Fibroblast of mammary gland (primary cell): Measurements from ENCODE around the gene FADS6.

Source experiments
- DNase-seq: peaks from one replicate; pipeline ENCODE4 v3.0.0-alpha.2; 2010; ENCODE audit warnings: low read depth
- H3K4me3 ChIP-seq: 2 replicates; pipeline ENCODE4 v1.5.1; 2011; ENCODE audit warnings: low read depth, mild to moderate bottlenecking, low read length, moderate library complexity; ENCODE audit not compliant: control insufficient read depth
- TF ChIP-seq, protein P1 (sequence below): conservative IDR thresholded peaks from 2 replicates; pipeline ENCODE4 v1.5.1; 2011; ENCODE audit warnings: low read depth, low read length, inconsistent platforms; ENCODE audit not compliant: control insufficient read depth, insufficient read depth

Gene FADS6, protein sequence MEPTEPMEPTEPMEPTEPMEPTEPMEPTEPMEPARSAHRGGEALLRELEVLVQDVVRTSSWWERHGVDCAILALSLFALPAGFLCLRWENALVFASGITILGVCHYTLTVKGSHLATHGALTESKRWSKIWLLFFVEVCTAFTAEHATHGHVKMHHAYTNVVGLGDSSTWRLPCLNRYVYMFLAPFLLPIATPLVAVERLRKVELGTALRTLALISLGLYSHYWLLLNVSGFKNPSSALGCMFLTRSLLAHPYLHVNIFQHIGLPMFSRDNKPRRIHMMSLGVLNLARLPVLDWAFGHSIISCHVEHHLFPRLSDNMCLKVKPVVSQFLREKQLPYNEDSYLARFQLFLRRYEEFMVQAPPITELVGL

GRCh38 chr17:74892974-74893911 is at the start of gene FADS6:
TSS of gene FADS6 (minus strand) at chr17:74893633. CDS start at chr17:74893595, 38 bp downstream.
- DNase-seq, result no peak
- H3K4me3 ChIP-seq, result no peak within 1 kb of the TSS
- TF ChIP-seq, protein P1, sequence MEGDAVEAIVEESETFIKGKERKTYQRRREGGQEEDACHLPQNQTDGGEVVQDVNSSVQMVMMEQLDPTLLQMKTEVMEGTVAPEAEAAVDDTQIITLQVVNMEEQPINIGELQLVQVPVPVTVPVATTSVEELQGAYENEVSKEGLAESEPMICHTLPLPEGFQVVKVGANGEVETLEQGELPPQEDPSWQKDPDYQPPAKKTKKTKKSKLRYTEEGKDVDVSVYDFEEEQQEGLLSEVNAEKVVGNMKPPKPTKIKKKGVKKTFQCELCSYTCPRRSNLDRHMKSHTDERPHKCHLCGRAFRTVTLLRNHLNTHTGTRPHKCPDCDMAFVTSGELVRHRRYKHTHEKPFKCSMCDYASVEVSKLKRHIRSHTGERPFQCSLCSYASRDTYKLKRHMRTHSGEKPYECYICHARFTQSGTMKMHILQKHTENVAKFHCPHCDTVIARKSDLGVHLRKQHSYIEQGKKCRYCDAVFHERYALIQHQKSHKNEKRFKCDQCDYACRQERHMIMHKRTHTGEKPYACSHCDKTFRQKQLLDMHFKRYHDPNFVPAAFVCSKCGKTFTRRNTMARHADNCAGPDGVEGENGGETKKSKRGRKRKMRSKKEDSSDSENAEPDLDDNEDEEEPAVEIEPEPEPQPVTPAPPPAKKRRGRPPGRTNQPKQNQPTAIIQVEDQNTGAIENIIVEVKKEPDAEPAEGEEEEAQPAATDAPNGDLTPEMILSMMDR, result no peak

DNA sequence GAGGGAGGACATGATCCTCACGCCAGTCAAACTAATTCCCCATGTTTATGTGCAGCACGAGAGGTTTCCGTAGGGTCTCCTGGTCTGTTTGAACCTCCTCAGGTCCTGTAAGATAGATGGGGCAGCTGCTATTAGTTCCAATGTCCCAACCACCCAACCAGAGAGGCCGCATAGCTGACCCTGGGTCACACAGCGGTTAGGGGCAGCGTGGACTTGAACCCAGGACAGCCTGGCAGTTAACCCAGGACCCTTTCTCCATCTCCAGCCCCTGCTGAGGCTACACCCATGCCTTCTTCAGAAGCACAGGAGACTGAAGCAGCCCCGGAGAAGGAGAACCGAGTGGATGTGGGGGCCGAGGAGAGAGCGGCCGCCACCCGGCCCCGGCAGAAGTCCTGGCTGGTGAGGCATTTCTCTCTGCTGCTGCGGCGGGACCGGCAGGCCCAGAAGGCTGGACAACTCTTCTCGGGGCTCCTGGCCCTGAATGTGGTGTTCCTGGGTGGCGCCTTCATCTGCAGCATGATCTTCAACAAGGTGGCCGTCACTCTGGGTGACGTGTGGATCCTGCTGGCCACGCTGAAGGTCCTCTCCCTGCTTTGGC is 47.8 kb upstream of the FADS6 start:
- TF ChIP-seq, protein P1, result no peak
- no peak for DNase-seq
- no peak overlapping the region for H3K4me3 ChIP-seq

DNA sequence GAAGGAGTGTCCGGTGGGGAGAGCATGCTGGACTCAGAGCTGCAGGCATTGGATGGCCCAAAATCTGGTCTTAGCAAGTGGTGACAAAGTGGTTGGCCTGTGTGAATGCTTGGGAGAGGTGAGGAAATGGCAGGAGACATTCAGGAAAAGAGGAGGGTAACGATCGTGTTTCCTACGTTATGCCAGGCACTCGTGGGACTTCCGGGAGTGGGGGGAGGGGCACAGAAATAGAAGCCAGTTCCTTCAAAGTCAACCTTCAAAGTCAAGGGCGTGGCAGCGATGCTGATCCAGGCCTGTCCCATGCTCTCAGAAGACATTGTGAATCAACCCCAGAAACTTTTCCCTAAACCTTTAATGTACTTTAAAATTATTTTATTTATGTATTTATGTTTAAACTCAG is 46.1 kb upstream of the FADS6 start:
- TF ChIP-seq, protein P1, result no peak
- no peak overlapping the region for H3K4me3 ChIP-seq
- no peak for DNase-seq

- H3K4me3 ChIP-seq, result no peak overlapping the region
- DNase-seq, result no peak
- TF ChIP-seq, protein P1, result no peak
Measured at GRCh38 chr17:74938194-74938950, 44.9 kb upstream of the FADS6 start.

GRCh38 chr17:74937064-74938051 is 43.9 kb upstream of the FADS6 start:
- no peak overlapping the region for H3K4me3 ChIP-seq
- TF ChIP-seq, protein P1, result no peak
- no peak for DNase-seq

GRCh38 chr17:74936470-74936799 is 43.0 kb upstream of the FADS6 start:
- TF ChIP-seq, protein P1, result no peak
- no peak for DNase-seq
- H3K4me3 ChIP-seq, result no peak overlapping the region
